SK-N-SH treated with all-trans-retinoic acid at 6 μM for 48 hours (cell line): ENCODE data around the gene CTRB1.

Source experiments
- ATAC-seq: fragments of 200-7000 bp; cut with Tn5 transposase; 3 replicates; pipeline ENCODE4 v1.9.1; 2020; ENCODE audit warnings: mild to moderate bottlenecking, moderate library complexity
- ARNTL ChIP-seq: fragments of 450-650 bp; formaldehyde crosslinking; IDR thresholded peaks from 2 replicates; pipeline ENCODE4 v1.5.0; 2020; ENCODE audit warnings: low read depth, mild to moderate bottlenecking, moderate library complexity, borderline replicate concordance
- BACH2 ChIP-seq: fragments of 250-450 bp; sonication (Bioruptor Pico); IDR thresholded peaks from 2 replicates; pipeline ENCODE4 v1.9.0; 2021; ENCODE audit warnings: mild to moderate bottlenecking, borderline replicate concordance
- CSDC2 ChIP-seq: fragments of 250-450 bp; sonication (Bioruptor Pico); IDR thresholded peaks from 2 replicates; pipeline ENCODE4 v1.5.0; 2020; ENCODE audit warnings: mild to moderate bottlenecking, moderate library complexity
- CSRNP3 ChIP-seq: fragments of 250-450 bp; sonication (Bioruptor Pico); IDR thresholded peaks from 2 replicates; pipeline ENCODE4 v1.5.1; 2021; ENCODE audit warnings: mild to moderate bottlenecking, moderate library complexity
- GLIS3 ChIP-seq: fragments of 250-450 bp; sonication (Bioruptor Pico); IDR thresholded peaks from 2 replicates; pipeline ENCODE4 v1.5.0; 2020; ENCODE audit warnings: mild to moderate bottlenecking, moderate library complexity
- OSR1 ChIP-seq: fragments of 250-450 bp; sonication (Bioruptor Pico); IDR thresholded peaks from 2 replicates; pipeline ENCODE4 v1.8.0; 2022; ENCODE audit warnings: moderate library complexity, mild to moderate bottlenecking, inconsistent platforms
- PATZ1 ChIP-seq: fragments of 250-450 bp; sonication (Bioruptor Pico); IDR thresholded peaks from 2 replicates; pipeline ENCODE4 v1.8.0; 2020; ENCODE audit warnings: mild to moderate bottlenecking, moderate library complexity, borderline replicate concordance
- POU6F1 ChIP-seq: fragments of 250-450 bp; sonication (Bioruptor Pico); IDR thresholded peaks from 2 replicates; pipeline ENCODE4 v1.8.0; 2021; ENCODE audit warnings: low read depth, mild to moderate bottlenecking, moderate library complexity, borderline replicate concordance
- PPARA ChIP-seq: fragments of 250-450 bp; sonication (Bioruptor Pico); IDR thresholded peaks from 2 replicates; pipeline ENCODE4 v1.5.0; 2020; ENCODE audit warnings: mild to moderate bottlenecking, borderline replicate concordance
- RARB ChIP-seq: fragments of 250-450 bp; sonication (Bioruptor Pico); IDR thresholded peaks from 2 replicates; pipeline ENCODE4 v1.8.0; 2021; ENCODE audit warnings: mild to moderate bottlenecking, moderate library complexity
- SNAI2 ChIP-seq: fragments of 250-450 bp; sonication (Bioruptor Pico); IDR thresholded peaks from 2 replicates; pipeline ENCODE4 v1.5.0; 2020; ENCODE audit warnings: mild to moderate bottlenecking, moderate library complexity
- TOX ChIP-seq: fragments of 250-450 bp; sonication (Bioruptor Pico); IDR thresholded peaks from 2 replicates; pipeline ENCODE4 v1.8.0; 2021; ENCODE audit warnings: mild to moderate bottlenecking, moderate library complexity, borderline replicate concordance
- TSHZ2 ChIP-seq: fragments of 250-450 bp; sonication (Bioruptor Pico); IDR thresholded peaks from 2 replicates; pipeline ENCODE4 v1.5.0; 2020; ENCODE audit warnings: mild to moderate bottlenecking, moderate library complexity
- ZC3H10 ChIP-seq: fragments of 250-450 bp; sonication (Bioruptor Pico); IDR thresholded peaks from 2 replicates; pipeline ENCODE4 v1.5.1; 2021; ENCODE audit warnings: mild to moderate bottlenecking, moderate library complexity
- ZNF565 ChIP-seq: fragments of 450-650 bp; formaldehyde crosslinking; conservative IDR thresholded peaks from 2 replicates; pipeline ENCODE4 v1.5.0; 2020; ENCODE audit warnings: low read depth, mild to moderate bottlenecking, moderate library complexity
- ZNF70 ChIP-seq: fragments of 450-650 bp; formaldehyde crosslinking; IDR thresholded peaks from 2 replicates; pipeline ENCODE4 v1.5.0; 2020; ENCODE audit warnings: mild to moderate bottlenecking, moderate library complexity
- TF ChIP-seq, protein P1 (sequence below): fragments of 250-450 bp; sonication (Bioruptor Pico); IDR thresholded peaks from 2 replicates; pipeline ENCODE4 v1.5.1; 2020; ENCODE audit warnings: low read depth, mild to moderate bottlenecking, moderate library complexity

CTRB1 gene

GRCh38 chr16:75234856-75235696 lies 16.3 kb downstream of the CTRB1 start:
- TF ChIP-seq POU6F1 (CRISPR knock-in tag) (no peak), OSR1 (no peak), TSHZ2 (no peak), PPARA (CRISPR knock-in tag) (no peak), SNAI2 (CRISPR knock-in tag) (no peak)
- TF ChIP-seq, protein P1, sequence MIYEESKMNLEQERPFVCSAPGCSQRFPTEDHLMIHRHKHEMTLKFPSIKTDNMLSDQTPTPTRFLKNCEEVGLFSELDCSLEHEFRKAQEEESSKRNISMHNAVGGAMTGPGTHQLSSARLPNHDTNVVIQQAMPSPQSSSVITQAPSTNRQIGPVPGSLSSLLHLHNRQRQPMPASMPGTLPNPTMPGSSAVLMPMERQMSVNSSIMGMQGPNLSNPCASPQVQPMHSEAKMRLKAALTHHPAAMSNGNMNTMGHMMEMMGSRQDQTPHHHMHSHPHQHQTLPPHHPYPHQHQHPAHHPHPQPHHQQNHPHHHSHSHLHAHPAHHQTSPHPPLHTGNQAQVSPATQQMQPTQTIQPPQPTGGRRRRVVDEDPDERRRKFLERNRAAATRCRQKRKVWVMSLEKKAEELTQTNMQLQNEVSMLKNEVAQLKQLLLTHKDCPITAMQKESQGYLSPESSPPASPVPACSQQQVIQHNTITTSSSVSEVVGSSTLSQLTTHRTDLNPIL (CRISPR knock-in tag), result no peak
- no peak for ATAC-seq

DNA sequence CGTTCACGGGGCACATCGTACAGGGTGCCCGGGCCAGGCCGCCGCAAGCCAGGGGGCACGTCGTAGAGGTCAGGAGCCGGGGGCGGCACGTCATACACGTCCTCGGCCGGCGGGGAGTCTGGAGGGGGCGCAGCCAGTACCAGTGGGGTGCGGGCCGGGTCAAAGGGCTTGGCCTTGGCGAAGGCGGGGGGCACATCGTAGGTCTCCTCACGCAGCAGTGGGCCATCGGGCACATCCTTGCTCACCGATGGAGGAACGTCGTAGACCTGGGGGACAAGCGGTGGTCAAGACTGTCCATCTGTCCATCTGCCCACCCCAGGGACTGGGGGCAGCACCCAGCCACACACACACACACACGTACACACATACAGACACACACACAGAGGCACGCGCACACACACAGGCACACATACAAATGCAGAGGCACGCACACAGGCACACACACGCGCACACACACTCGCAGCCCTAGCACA lies 17.0 kb downstream of the CTRB1 start:
- TF ChIP-seq RARB (no peak), ARNTL (CRISPR knock-in tag) (no peak)
- no peak for ATAC-seq

- no peak for TF ChIP-seq ZNF565 (CRISPR knock-in tag)
- TF ChIP-seq TOX (CRISPR knock-in tag), result no peak
- no peak for TF ChIP-seq GLIS3 (CRISPR knock-in tag)
- no peak for TF ChIP-seq CSRNP3 (CRISPR knock-in tag)
- TF ChIP-seq OSR1, result no peak
- no peak for TF ChIP-seq BACH2 (CRISPR knock-in tag)
- no peak for TF ChIP-seq PPARA (CRISPR knock-in tag)
- TF ChIP-seq, protein P1 (CRISPR knock-in tag), result no peak
- TF ChIP-seq ZNF70 (CRISPR knock-in tag), result no peak
- no peak for TF ChIP-seq ZC3H10 (CRISPR knock-in tag)
- no peak for TF ChIP-seq TSHZ2
- TF ChIP-seq POU6F1 (CRISPR knock-in tag), result no peak
- no peak for TF ChIP-seq CSDC2 (CRISPR knock-in tag)
- TF ChIP-seq RARB, result no peak
- TF ChIP-seq PATZ1 (CRISPR knock-in tag), result no peak
- TF ChIP-seq SNAI2 (CRISPR knock-in tag), result no peak
- no peak for ATAC-seq
Observed at GRCh38 chr16:75236232-75236631, 17.4 kb downstream of the CTRB1 start.
